NCI-H1417 treated with DMSO at 0.1 percent for 48 hours (cell line): Measurements from ENCODE around the gene ENAH.
A peak's percentile ranks its signal among the peaks of the same experiment; 100 is the strongest.

Experiments used
- DNase-seq: peaks from one replicate; lab custom pipeline; 2025; lab: John Stamatoyannopoulos, UW

The ENAH gene

GRCh38 chr1:225559902-225560301 is 93.0 kb downstream of the ENAH start:
- DNase-seq = no peak

- no peak for DNase-seq
Measured at GRCh38 chr1:225559326-225559725, 93.6 kb downstream of the ENAH start.

GRCh38 chr1:225556694-225557093 is 96.2 kb downstream of the ENAH start:
- DNase-seq = no peak

- DNase-seq = no peak
Measured at GRCh38 chr1:225555821-225556220, 97.1 kb downstream of the ENAH start.

- no peak for DNase-seq
Measured at GRCh38 chr1:225554216-225554812, 98.6 kb downstream of the ENAH start.

- DNase-seq = no peak
Measured at GRCh38 chr1:225549821-225550220, 103.1 kb downstream of the ENAH start.

- no peak for DNase-seq
Measured at GRCh38 chr1:225548140-225548857, 104.6 kb downstream of the ENAH start.

- DNase-seq = no peak
Measured at GRCh38 chr1:225545649-225546048, 107.3 kb downstream of the ENAH start.

- DNase-seq = no peak
Measured at GRCh38 chr1:225544924-225545323, 108.0 kb downstream of the ENAH start.

- no peak for DNase-seq
Measured at GRCh38 chr1:225544263-225544662, 108.7 kb downstream of the ENAH start.

GRCh38 chr1:225543350-225543749 is 109.6 kb downstream of the ENAH start:
- DNase-seq = no peak

- no peak for DNase-seq
Measured at GRCh38 chr1:225541383-225541782, 111.5 kb downstream of the ENAH start.

GRCh38 chr1:225539575-225539974 is 113.3 kb downstream of the ENAH start:
- DNase-seq = no peak

- DNase-seq = no peak
Measured at GRCh38 chr1:225539069-225539468, 113.9 kb downstream of the ENAH start.

- DNase-seq = no peak
Measured at GRCh38 chr1:225537554-225538251, 115.2 kb downstream of the ENAH start.

- DNase-seq = no peak
Measured at GRCh38 chr1:225535280-225535679, 117.6 kb downstream of the ENAH start.

- DNase-seq = no peak
Measured at GRCh38 chr1:225534772-225535171, 118.2 kb downstream of the ENAH start.

GRCh38 chr1:225534135-225534534 is 118.8 kb downstream of the ENAH start:
- DNase-seq = no peak

GRCh38 chr1:225533238-225533637 is 119.7 kb downstream of the ENAH start:
- no peak for DNase-seq

GRCh38 chr1:225532240-225532944 is 120.5 kb downstream of the ENAH start:
- peak; percentile 53 for DNase-seq

GRCh38 chr1:225529726-225530125 is 123.2 kb downstream of the ENAH start:
- no peak for DNase-seq

GRCh38 chr1:225527575-225527974 is 125.3 kb downstream of the ENAH start:
- no peak for DNase-seq

GRCh38 chr1:225526878-225527277 is 126.0 kb downstream of the ENAH start:
- DNase-seq = no peak
